ENCODE results near the gene SH3GL1.
"Not testable (repeated sequence)": the region's sequence is repeated elsewhere in the genome, so short reads cannot be mapped to it uniquely, and the experiment has no call there.

The SH3GL1 gene

GRCh38 chr19:4365341-4365740, 35.0 kb downstream of the SH3GL1 start:
- in situ Hi-C loops (cut with MboI; ENCODE audit: low sequenced_read_pairs), result no loop called here

- in situ Hi-C loops (cut with MboI; ENCODE audit: low sequenced_read_pairs), result no loop called here
Observed at GRCh38 chr19:4363571-4364304, 36.6 kb downstream of the SH3GL1 start.

GRCh38 chr19:4362831-4363545, 37.4 kb downstream of the SH3GL1 start:
- in situ Hi-C loops (cut with MboI; ENCODE audit: low sequenced_read_pairs), result no loop called here

- in situ Hi-C loops (cut with MboI; ENCODE audit: low sequenced_read_pairs), result no loop called here
Observed at GRCh38 chr19:4362101-4362828, 38.1 kb downstream of the SH3GL1 start.

- in situ Hi-C loops (cut with MboI; ENCODE audit: low sequenced_read_pairs), result no loop called here
Observed at GRCh38 chr19:4361152-4362046, 38.9 kb downstream of the SH3GL1 start.

GRCh38 chr19:4360641-4361151, 39.7 kb downstream of the SH3GL1 start:
- in situ Hi-C loops (cut with MboI; ENCODE audit: low sequenced_read_pairs), result no loop called here

GRCh38 chr19:4360081-4360569, 40.2 kb downstream of the SH3GL1 start:
- in situ Hi-C loops (cut with MboI; ENCODE audit: low sequenced_read_pairs), result no loop called here

- in situ Hi-C loops (cut with MboI; ENCODE audit: low sequenced_read_pairs), result no loop called here
Observed at GRCh38 chr19:4359627-4360000, 40.7 kb downstream of the SH3GL1 start.

- in situ Hi-C loops (cut with MboI; ENCODE audit: low sequenced_read_pairs), result no loop called here
Observed at GRCh38 chr19:4358709-4359626, 41.4 kb downstream of the SH3GL1 start.

GRCh38 chr19:4357921-4358326, 42.4 kb downstream of the SH3GL1 start:
- in situ Hi-C loops (cut with MboI; ENCODE audit: low sequenced_read_pairs), result no loop called here

- in situ Hi-C loops (cut with MboI; ENCODE audit: low sequenced_read_pairs), result no loop called here
Observed at GRCh38 chr19:4357095-4357797, 43.1 kb downstream of the SH3GL1 start.

GRCh38 chr19:4354897-4355296, 45.5 kb downstream of the SH3GL1 start:
- in situ Hi-C loops (cut with MboI; ENCODE audit: low sequenced_read_pairs), result no loop called here

- in situ Hi-C loops (cut with MboI; ENCODE audit: low sequenced_read_pairs), result no loop called here
Observed at GRCh38 chr19:4354282-4354681, 46.1 kb downstream of the SH3GL1 start.

GRCh38 chr19:4352701-4353121, 47.6 kb downstream of the SH3GL1 start:
- in situ Hi-C loops (cut with MboI; ENCODE audit: low sequenced_read_pairs), result no loop called here

GRCh38 chr19:4350726-4351125, 49.6 kb downstream of the SH3GL1 start:
- in situ Hi-C loops (cut with MboI; ENCODE audit: low sequenced_read_pairs), result no loop called here

GRCh38 chr19:4350111-4350510, 50.2 kb downstream of the SH3GL1 start:
- in situ Hi-C loops (cut with MboI; ENCODE audit: low sequenced_read_pairs), result no loop called here

- in situ Hi-C loops (cut with MboI; ENCODE audit: low sequenced_read_pairs), result not testable (repeated sequence)
Observed at GRCh38 chr19:4349225-4349624, 51.1 kb downstream of the SH3GL1 start.

GRCh38 chr19:4347521-4347920, 52.8 kb downstream of the SH3GL1 start:
- in situ Hi-C loops (cut with MboI; ENCODE audit: low sequenced_read_pairs), result no loop called here

GRCh38 chr19:4346020-4346383, 54.3 kb downstream of the SH3GL1 start:
- in situ Hi-C loops (cut with MboI; ENCODE audit: low sequenced_read_pairs), result no loop called here

Measured in hTERT RPE-1 (cell line).